ENCODE results near the gene EPS15. TPM values are rescaled to one million over a fixed set of nuclear protein-coding genes. Genes with fewer than 3 reads are reported as not detected.

The EPS15 gene
- total and polyA plus RNA-seq, 9 of the 15 experiments (the other 6 are each of a cell fraction or from before 2014, with no cell fraction given): 23.1 to 69.0 (median 41.7) TPM

GRCh38 chr1:51331206-51332100 is 187.6 kb downstream of the EPS15 start (continued):
- TF ChIP-seq PKNOX1 (IDR thresholded peaks at IDR 0.05) (peak; percentile 71), ETV1 (tag; conservative IDR thresholded peaks at IDR 0.05; ENCODE audit: low read depth) (peak; percentile 8; the same call in 1 of the 2 replicates), THRB (CRISPR knock-in tag; conservative IDR thresholded peaks at IDR 0.05) (0 out of 2 replicates have a peak, but pooled peaks have one; percentile 5), SOX6 (IDR thresholded peaks at IDR 0.05) (peak; percentile 40), ZKSCAN1 (IDR thresholded peaks at IDR 0.05; ENCODE audit: low read depth, low read length) (peak; percentile 43; the same call in 1 of the 2 replicates), ZBTB11 (CRISPR knock-in tag; IDR thresholded peaks at IDR 0.05) (peak in 1 of 3 experiments; percentile 83; a peak in 2 of 6 replicates), RAD51 (IDR thresholded peaks at IDR 0.05; ENCODE audit: borderline replicate concordance, low read depth) (peak; percentile 60), FOXK2 (conservative IDR thresholded peaks at IDR 0.05 in 1 of 2, IDR thresholded peaks at IDR 0.05 in 1 of 2; ENCODE audit: low read depth in 2 of 2) (peak; percentile 49; a peak in 3 of 4 replicates), NR3C1 (CRISPR knock-in tag; IDR thresholded peaks at IDR 0.05) (no peak), USF1 (CRISPR knock-in tag; IDR thresholded peaks at IDR 0.05) (peak; percentile 80), SAFB2 (IDR thresholded peaks at IDR 0.05; ENCODE audit: borderline replicate concordance, low read depth, low read length, severe bottlenecking) (no peak), NCOA1 (IDR thresholded peaks at IDR 0.05; ENCODE audit: low read depth) (peak; percentile 79; the same call in 1 of the 2 replicates), EHMT2 (IDR thresholded peaks at IDR 0.05) (peak; percentile 93), ATF4 (CRISPR knock-in tag; IDR thresholded peaks at IDR 0.05) (0 out of 2 replicates have a peak, but pooled peaks have one; percentile 17)

Measured in K562 (cell line).